LHCN-M2 (cell line): ENCODE data around the gene COA7. TPM values are rescaled to one million over a fixed set of nuclear protein-coding genes. Genes with fewer than 3 reads are reported as not detected.
"Not testable (repeated sequence)": the region's sequence is repeated elsewhere in the genome, so short reads cannot be mapped to it uniquely, and the experiment has no call there.

Experiments
- DNase-seq: peaks from one replicate; pipeline ENCODE4 v3.0.0-alpha.2; 2012; ENCODE audit warnings: low read depth
- total RNA-seq: library from RNA; depleted of rRNA; stranded (reverse); fragments of >200 nt; gene quantifications from 2 replicates; pipeline ENCODE4 v1.2.3, GENCODE V29; 2014

COA7 gene
- total RNA-seq, 1 experiment from 2014 or later: 15.8 TPM

- DNase-seq: no peak
These were observed 8.1 kb upstream of the COA7 start for GRCh38 chr1:52706136-52706670.

GRCh38 chr1:52702886-52703787, 5.0 kb upstream of the COA7 start:
- DNase-seq: peak; percentile 95

- no peak for DNase-seq
These were observed 2.5 kb downstream of the COA7 start for GRCh38 chr1:52695627-52696026.

GRCh38 chr1:52693843-52694242, 4.3 kb downstream of the COA7 start:
- no peak for DNase-seq

GRCh38 chr1:52693351-52693750, 4.8 kb downstream of the COA7 start:
- not testable (repeated sequence) for DNase-seq

- DNase-seq: no peak
These were observed 5.5 kb downstream of the COA7 start for GRCh38 chr1:52692697-52693096.

- peak; percentile 47 for DNase-seq
These were observed 6.3 kb downstream of the COA7 start for GRCh38 chr1:52691821-52692220.

- no peak for DNase-seq
These were observed 11.3 kb downstream of the COA7 start for GRCh38 chr1:52686830-52687229.

GRCh38 chr1:52686261-52686751, 11.8 kb downstream of the COA7 start:
- DNase-seq: peak; percentile 54

GRCh38 chr1:52684545-52684944, 13.6 kb downstream of the COA7 start:
- DNase-seq: no peak

GRCh38 chr1:52683367-52683940, 14.7 kb downstream of the COA7 start:
- DNase-seq: no peak

GRCh38 chr1:52681136-52681535, 17.0 kb downstream of the COA7 start:
- no peak for DNase-seq

- DNase-seq: no peak
These were observed 17.8 kb downstream of the COA7 start for GRCh38 chr1:52680353-52680752.

- DNase-seq: no peak
These were observed 18.6 kb downstream of the COA7 start for GRCh38 chr1:52679498-52679897.

GRCh38 chr1:52679048-52679447, 19.1 kb downstream of the COA7 start:
- DNase-seq: no peak

GRCh38 chr1:52677076-52677806, 20.9 kb downstream of the COA7 start:
- DNase-seq: no peak

- DNase-seq: no peak
These were observed 21.8 kb downstream of the COA7 start for GRCh38 chr1:52676249-52676903.

GRCh38 chr1:52674497-52675384, 23.4 kb downstream of the COA7 start:
- no peak for DNase-seq

GRCh38 chr1:52673513-52673912, 24.6 kb downstream of the COA7 start:
- DNase-seq: no peak

GRCh38 chr1:52672946-52673345, 25.2 kb downstream of the COA7 start:
- DNase-seq: no peak
